IPS-15b (cell line): ENCODE results near the gene THAP9.
"Not testable (repeated sequence)": the region's sequence is repeated elsewhere in the genome, so short reads cannot be mapped to it uniquely, and the experiment has no call there.

Experiments used
- H3K27me3 ChIP-seq: one replicate; pipeline ENCODE4 v1.6.1; 2013; ENCODE audit warnings: low read length; ENCODE audit not compliant: control insufficient read depth, insufficient read depth
- H3K36me3 ChIP-seq: one replicate; pipeline ENCODE4 v1.6.1; 2013; ENCODE audit warnings: low read length; ENCODE audit not compliant: control insufficient read depth, insufficient read depth
- H3K4me1 ChIP-seq: one replicate; pipeline ENCODE4 v1.6.1; 2013; ENCODE audit warnings: mild to moderate bottlenecking, low read length; ENCODE audit not compliant: control insufficient read depth, insufficient read depth
- H3K4me3 ChIP-seq: one replicate; pipeline ENCODE4 v1.5.1; 2013; ENCODE audit warnings: low read depth, low read length
- H3K9ac ChIP-seq: one replicate; pipeline ENCODE4 v1.6.1; 2013; ENCODE audit warnings: low read depth, mild to moderate bottlenecking, low read length
- H3K9me3 ChIP-seq: one replicate; pipeline ENCODE4 v1.6.1; 2013; ENCODE audit warnings: mild to moderate bottlenecking, low read length; ENCODE audit not compliant: control insufficient read depth, insufficient read depth

THAP9 gene

DNA sequence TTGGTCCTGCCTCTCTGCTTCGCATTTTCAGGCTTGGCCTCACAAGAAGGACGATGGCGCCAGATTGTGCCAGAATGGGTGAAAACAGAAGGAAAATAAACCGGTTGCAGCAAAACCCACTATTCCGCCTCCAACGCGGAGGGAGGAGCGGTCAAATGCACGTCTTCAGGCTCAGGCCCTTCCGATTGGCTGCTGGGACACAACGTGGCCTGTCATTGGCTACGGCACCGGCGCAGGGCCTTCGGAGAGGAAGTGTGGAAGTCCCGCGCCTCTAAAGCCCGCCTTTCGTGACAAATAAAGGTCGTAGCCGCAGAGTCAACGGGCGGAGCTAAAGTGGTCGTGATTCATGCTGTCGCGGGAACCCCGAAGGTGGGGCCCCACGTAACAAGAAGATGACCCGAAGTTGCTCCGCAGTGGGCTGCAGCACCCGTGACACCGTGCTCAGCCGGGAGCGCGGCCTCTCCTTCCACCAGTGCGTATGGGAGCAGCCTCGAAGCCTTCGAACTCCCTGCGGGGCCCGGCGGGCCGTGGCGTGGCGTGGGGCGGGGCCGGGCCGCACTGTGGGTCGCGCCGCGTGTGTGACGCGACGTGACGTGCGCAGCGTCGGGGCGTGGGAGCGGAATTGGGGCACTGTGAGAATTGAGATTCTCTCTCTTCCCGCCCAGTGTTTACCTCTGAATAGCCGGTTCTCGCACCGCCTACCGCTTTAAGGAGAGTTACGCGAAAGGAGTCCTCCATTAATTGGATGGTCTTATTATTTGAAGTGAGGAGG is at the start of gene THAP9:
TSS of gene THAP9 (plus strand) at position 325 of the 772 bp plus-strand sequence. CDS start at position 393, 68 bp downstream.
- H3K4me3 ChIP-seq: peak within 1 kb of the TSS; percentile 96
- peak within 1 kb of the TSS; percentile 89 for H3K9ac ChIP-seq
- no peaks in the 10 kb centered on the region for H3K36me3 ChIP-seq
- no peaks in the 10 kb centered on the region for H3K4me1 ChIP-seq
- H3K9me3 ChIP-seq: no peaks in the 10 kb centered on the region
- H3K27me3 ChIP-seq: no peaks in the 10 kb centered on the region

- no peaks in the 10 kb centered on the region for H3K9me3 ChIP-seq
- no peaks in the 10 kb centered on the region for H3K4me1 ChIP-seq
- peaks cover 28% of the 10 kb centered on the region for H3K36me3 ChIP-seq
- H3K27me3 ChIP-seq: no peaks in the 10 kb centered on the region
- no peak overlapping the region for H3K4me3 ChIP-seq
- no peak overlapping the region for H3K9ac ChIP-seq
Observed at GRCh38 chr4:82851318-82851717, 49.2 kb upstream of the THAP9 start.

- H3K4me3 ChIP-seq: no peak overlapping the region
- H3K36me3 ChIP-seq: peaks cover 28% of the 10 kb centered on the region
- no peaks in the 10 kb centered on the region for H3K27me3 ChIP-seq
- H3K9me3 ChIP-seq: no peaks in the 10 kb centered on the region
- H3K4me1 ChIP-seq: no peaks in the 10 kb centered on the region
- no peak overlapping the region for H3K9ac ChIP-seq
Observed at GRCh38 chr4:82851885-82852750, 48.4 kb upstream of the THAP9 start.

DNA sequence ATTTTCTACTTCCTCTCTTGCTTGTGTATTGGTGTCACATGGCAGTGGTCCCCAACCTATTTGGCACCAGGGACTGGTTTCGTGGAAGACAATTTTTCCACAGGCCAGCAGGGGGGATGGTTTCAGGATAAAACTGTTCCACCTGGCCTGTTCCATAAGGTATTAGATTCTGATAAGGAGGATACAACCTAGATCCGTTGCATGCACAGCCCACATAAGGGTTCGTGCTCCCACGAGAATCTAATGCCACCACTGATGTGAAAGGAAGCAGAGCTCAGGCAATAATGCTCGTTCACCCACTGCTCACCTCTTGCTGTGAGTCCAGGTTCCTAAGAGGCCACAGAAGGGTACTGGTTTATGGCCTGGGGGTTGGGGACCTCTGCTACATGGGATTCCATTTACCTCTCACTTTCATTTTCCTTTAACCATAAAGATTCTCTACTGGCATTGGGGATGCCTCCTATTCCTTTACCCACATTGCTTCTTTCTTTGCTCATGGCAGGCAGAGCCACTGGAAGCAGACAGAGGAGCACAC is 47.7 kb upstream of the THAP9 start:
- peaks cover 30% of the 10 kb centered on the region for H3K36me3 ChIP-seq

DNA sequence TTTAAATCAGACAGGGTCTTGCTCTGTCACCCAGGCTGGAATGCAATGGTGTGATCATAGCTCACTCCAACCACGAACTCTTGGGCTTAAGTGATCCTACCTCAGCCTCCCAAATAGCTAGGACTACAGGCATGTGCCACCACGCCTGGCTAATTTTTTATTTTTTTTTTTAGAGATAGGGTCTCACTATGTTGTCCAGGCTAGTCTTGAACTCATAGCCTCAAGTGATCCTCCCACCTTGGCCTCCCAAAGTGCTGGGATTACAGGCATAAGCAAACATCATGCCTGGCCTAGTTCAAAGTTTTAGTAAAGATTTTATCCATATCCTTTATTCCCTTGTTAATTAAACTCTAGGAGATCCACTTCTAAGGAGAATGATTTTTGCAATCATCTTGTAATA is 40.0 kb upstream of the THAP9 start:
- H3K27me3 ChIP-seq, H3K9ac ChIP-seq, H3K4me3 ChIP-seq, H3K4me1 ChIP-seq, H3K9me3 ChIP-seq: not testable (repeated sequence)
- H3K36me3 ChIP-seq: peaks cover 26% of the 10 kb centered on the region

More for the DNA sequence above, 47.7 kb upstream of the THAP9 start:
- no peak overlapping the region for H3K4me3 ChIP-seq
- H3K9me3 ChIP-seq: no peaks in the 10 kb centered on the region
- no peaks in the 10 kb centered on the region for H3K27me3 ChIP-seq
- H3K9ac ChIP-seq: no peak overlapping the region
- no peaks in the 10 kb centered on the region for H3K4me1 ChIP-seq

DNA sequence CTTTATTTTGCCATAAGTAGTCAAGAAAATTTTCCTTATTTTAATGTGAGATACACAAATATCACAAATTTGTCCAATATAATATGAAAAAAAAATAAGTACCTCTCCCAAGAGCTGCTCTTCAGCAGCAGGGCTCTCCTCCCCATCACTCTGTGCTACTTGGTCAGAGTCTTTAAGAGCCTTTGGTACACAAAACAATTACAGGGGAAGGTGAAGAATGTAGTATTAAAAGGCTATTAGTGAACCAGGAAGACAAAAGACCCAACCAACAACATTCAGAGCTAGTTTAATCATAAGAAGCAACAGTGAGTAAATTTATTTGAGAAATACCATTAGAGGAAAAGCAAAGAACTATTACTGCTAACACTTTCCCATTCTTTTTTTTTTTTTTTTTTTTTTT is 39.0 kb upstream of the THAP9 start:
- Histone ChIP-seq H3K4me3 (no peak overlapping the region), H3K9ac (no peak overlapping the region), H3K9me3 (no peaks in the 10 kb centered on the region), H3K27me3 (no peaks in the 10 kb centered on the region), H3K36me3 (peaks cover 25% of the 10 kb centered on the region), H3K4me1 (no peaks in the 10 kb centered on the region)

- no peaks in the 10 kb centered on the region for H3K4me1 ChIP-seq
- peaks cover 32% of the 10 kb centered on the region for H3K36me3 ChIP-seq
- H3K4me3 ChIP-seq: no peak overlapping the region
- H3K27me3 ChIP-seq: no peaks in the 10 kb centered on the region
- H3K9ac ChIP-seq: no peak overlapping the region
- no peaks in the 10 kb centered on the region for H3K9me3 ChIP-seq
Observed at GRCh38 chr4:82864336-82864979, 36.1 kb upstream of the THAP9 start.

GRCh38 chr4:82865592-82865991 is 34.9 kb upstream of the THAP9 start:
- no peaks in the 10 kb centered on the region for H3K9me3 ChIP-seq
- no peaks in the 10 kb centered on the region for H3K4me1 ChIP-seq
- H3K9ac ChIP-seq: no peak overlapping the region
- H3K27me3 ChIP-seq: no peaks in the 10 kb centered on the region
- peaks cover 29% of the 10 kb centered on the region for H3K36me3 ChIP-seq
- no peak overlapping the region for H3K4me3 ChIP-seq

GRCh38 chr4:82866033-82866432 is 34.5 kb upstream of the THAP9 start:
- H3K9me3 ChIP-seq, H3K9ac ChIP-seq, H3K4me3 ChIP-seq, H3K27me3 ChIP-seq, H3K4me1 ChIP-seq: not testable (repeated sequence)
- peaks cover 33% of the 10 kb centered on the region for H3K36me3 ChIP-seq

GRCh38 chr4:82866706-82867385 is 33.7 kb upstream of the THAP9 start:
- Histone ChIP-seq H3K9me3 (no peaks in the 10 kb centered on the region), H3K4me1 (no peaks in the 10 kb centered on the region), H3K36me3 (peaks cover 36% of the 10 kb centered on the region), H3K4me3 (no peak overlapping the region), H3K9ac (no peak overlapping the region), H3K27me3 (no peaks in the 10 kb centered on the region)

DNA sequence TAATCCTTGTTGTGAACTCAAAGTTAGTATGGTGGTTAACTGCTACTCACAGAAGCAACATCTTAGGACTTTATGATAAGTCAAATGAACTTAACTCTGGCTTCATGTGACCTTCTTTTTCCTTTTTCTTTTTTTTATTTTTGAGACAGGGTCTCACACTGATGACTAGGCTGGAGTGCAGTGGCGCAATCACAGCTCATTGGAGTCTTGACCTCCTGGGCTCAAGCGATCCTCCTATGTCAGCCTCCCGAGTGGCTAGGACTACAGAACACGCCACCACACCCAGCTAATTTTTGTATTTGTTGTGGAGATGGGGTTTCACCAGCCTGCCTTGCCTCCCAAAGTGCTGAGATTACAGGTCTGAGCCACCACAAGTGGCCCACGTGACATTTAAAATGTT is 32.0 kb upstream of the THAP9 start:
- no peaks in the 10 kb centered on the region for H3K27me3 ChIP-seq
- H3K4me1 ChIP-seq: no peaks in the 10 kb centered on the region
- H3K9ac ChIP-seq: no peak overlapping the region
- H3K9me3 ChIP-seq: no peaks in the 10 kb centered on the region
- no peak overlapping the region for H3K4me3 ChIP-seq
- H3K36me3 ChIP-seq: peaks cover 36% of the 10 kb centered on the region
